Measurements from ENCODE around the gene MBP. TPM values are rescaled to one million over a fixed set of nuclear protein-coding genes. Genes with fewer than 3 reads are reported as not detected.

The MBP gene
- total and polyA plus RNA-seq, 2 experiments from 2014 or later: 18.4 to 22.9 TPM

GRCh38 chr18:77046994-77047393, 85.6 kb downstream of the MBP start (continued):
- TF ChIP-seq ETS1 (IDR thresholded peaks at IDR 0.05) (no peak), EZH2phosphoT487 (IDR thresholded peaks at IDR 0.05; ENCODE audit: unreplicated experiment) (no peak), ZNF114 (CRISPR knock-in tag; IDR thresholded peaks at IDR 0.05) (no peak), ZNF462 (CRISPR knock-in tag; IDR thresholded peaks at IDR 0.05) (no peak), NANOG (IDR thresholded peaks at IDR 0.05; ENCODE audit: borderline replicate concordance) (no peak), STAT1 (IDR thresholded peaks at IDR 0.05; ENCODE audit: unreplicated experiment) (no peak)

GRCh38 chr18:77046409-77046808, 86.2 kb downstream of the MBP start:
- H3K4me1 Mint-ChIP-seq: peaks cover 7% of the 10 kb centered on the region
- TF ChIP-seq ZNF114 (CRISPR knock-in tag; IDR thresholded peaks at IDR 0.05) (no peak), EZH2 (IDR thresholded peaks at IDR 0.05; ENCODE audit: low read depth, unreplicated experiment) (no peak), CTCF (conservative IDR thresholded peaks at IDR 0.05; ENCODE audit: low read depth in 2 of 2) (no peak), EZH2phosphoT487 (IDR thresholded peaks at IDR 0.05; ENCODE audit: unreplicated experiment) (no peak)

More at GRCh38 chr18:77046409-77046808, 86.2 kb downstream of the MBP start:
- Mint-ChIP-seq H3K9me3 (no peaks in the 10 kb centered on the region; the same call in 2 of the 3 replicates), H3K4me3 (no peak overlapping the region), H3K27me3 (ENCODE audit: insufficient read depth, low read depth, poor library complexity) (peaks cover 1% of the 10 kb centered on the region), H3K27ac (0 out of 2 replicates have a peak overlapping the region, but pooled peaks have one; percentile 47), H3K36me3 (ENCODE audit: low read depth) (no peaks in the 10 kb centered on the region)
- ATAC-seq: no peak
- Histone ChIP-seq H3K4me2 (no peak overlapping the region), H2AFZ (no peak overlapping the region), H3K36me3 (ENCODE audit: insufficient read depth) (no peaks in the 10 kb centered on the region), H3K79me2 (replicated peaks; ENCODE audit: insufficient read depth) (no peaks in the 10 kb centered on the region), H4K20me1 (replicated peaks; ENCODE audit: insufficient read depth) (no peaks in the 10 kb centered on the region), H3K4me1 (ENCODE audit: insufficient read depth) (no peaks in the 10 kb centered on the region), H3F3A (replicated peaks; ENCODE audit: low read depth) (no peaks in the 10 kb centered on the region), H3K27ac (ENCODE audit: low read depth) (no peak overlapping the region), H3K9me2 (ENCODE audit: insufficient read depth) (no peaks in the 10 kb centered on the region), H3K27me3 (ENCODE audit: insufficient read depth) (no peaks in the 10 kb centered on the region), H3K4me3 (no peak overlapping the region)
- DNase-seq (ENCODE audit: low spot score): no peak

Measured in GM23338 (cell line).